HUES64 (cell line): ENCODE results near the gene CIAO2A.
"Not testable (repeated sequence)": the region's sequence is repeated elsewhere in the genome, so short reads cannot be mapped to it uniquely, and the experiment has no call there.

Source experiments
- H3K27ac ChIP-seq: 2 replicates; pipeline ENCODE4 v1.7.0; 2013; ENCODE audit warnings: low read depth, low read length, inconsistent platforms
- H3K27me3 ChIP-seq: 2 replicates; pipeline ENCODE4 v1.6.1; 2013; ENCODE audit warnings: mild to moderate bottlenecking, low read length; ENCODE audit not compliant: insufficient read depth
- H3K36me3 ChIP-seq: 2 replicates; pipeline ENCODE4 v1.6.1; 2013; ENCODE audit warnings: mild to moderate bottlenecking, low read length; ENCODE audit not compliant: insufficient read depth
- H3K4me1 ChIP-seq: 2 replicates; pipeline ENCODE4 v1.6.1; 2013; ENCODE audit warnings: mild to moderate bottlenecking, low read length, moderate library complexity; ENCODE audit not compliant: insufficient read depth
- H3K4me3 ChIP-seq: 2 replicates; pipeline ENCODE4 v1.5.1; 2013; ENCODE audit warnings: mild to moderate bottlenecking, low read length, moderate library complexity
- H3K9ac ChIP-seq: 2 replicates; pipeline ENCODE4 v1.6.1; 2013; ENCODE audit warnings: mild to moderate bottlenecking, low read depth, low read length
- H3K9me3 ChIP-seq: 2 replicates; pipeline ENCODE4 v1.6.1; 2013; ENCODE audit warnings: low read depth, low read length; ENCODE audit not compliant: insufficient read depth
- WGBS: fragments of 150-250, 120-280 bp; methylation state at CpG from one replicate; pipeline ENCODE4 v1.1.7; 2013; ENCODE audit warnings: missing lambda C conversion rate; 5-methylcytosine and 5-hydroxymethylcytosine counted together

The CIAO2A gene

DNA sequence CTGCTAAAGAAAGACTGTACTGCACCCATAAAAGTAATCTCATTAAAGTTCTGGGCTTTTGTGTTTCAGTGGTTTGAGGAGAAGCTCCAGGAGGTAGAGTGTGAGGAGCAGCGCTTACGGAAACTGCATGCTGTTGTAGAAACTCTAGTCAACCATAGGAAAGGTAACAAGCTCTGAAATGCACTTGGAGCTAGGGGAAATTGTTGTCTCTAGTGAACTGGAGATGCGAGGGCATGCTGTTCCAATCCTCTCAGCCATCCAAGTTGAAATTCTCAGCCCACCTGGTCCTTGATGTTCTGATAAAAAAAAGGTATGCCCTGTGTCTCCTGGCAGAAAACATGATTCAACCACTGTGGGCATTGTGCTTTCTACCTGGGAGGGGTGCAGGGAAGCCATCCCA is 36.5 kb upstream of the CIAO2A start:
- 98% methylated on average over 3 of the region's 3 CpGs for WGBS
- Histone ChIP-seq H3K4me3 (no peak overlapping the region), H3K9ac (no peak overlapping the region), H3K27me3 (no peaks in the 10 kb centered on the region), H3K36me3 (peaks cover 82% of the 10 kb centered on the region), H3K27ac (no peak overlapping the region), H3K9me3 (no peaks in the 10 kb centered on the region), H3K4me1 (no peaks in the 10 kb centered on the region)

DNA sequence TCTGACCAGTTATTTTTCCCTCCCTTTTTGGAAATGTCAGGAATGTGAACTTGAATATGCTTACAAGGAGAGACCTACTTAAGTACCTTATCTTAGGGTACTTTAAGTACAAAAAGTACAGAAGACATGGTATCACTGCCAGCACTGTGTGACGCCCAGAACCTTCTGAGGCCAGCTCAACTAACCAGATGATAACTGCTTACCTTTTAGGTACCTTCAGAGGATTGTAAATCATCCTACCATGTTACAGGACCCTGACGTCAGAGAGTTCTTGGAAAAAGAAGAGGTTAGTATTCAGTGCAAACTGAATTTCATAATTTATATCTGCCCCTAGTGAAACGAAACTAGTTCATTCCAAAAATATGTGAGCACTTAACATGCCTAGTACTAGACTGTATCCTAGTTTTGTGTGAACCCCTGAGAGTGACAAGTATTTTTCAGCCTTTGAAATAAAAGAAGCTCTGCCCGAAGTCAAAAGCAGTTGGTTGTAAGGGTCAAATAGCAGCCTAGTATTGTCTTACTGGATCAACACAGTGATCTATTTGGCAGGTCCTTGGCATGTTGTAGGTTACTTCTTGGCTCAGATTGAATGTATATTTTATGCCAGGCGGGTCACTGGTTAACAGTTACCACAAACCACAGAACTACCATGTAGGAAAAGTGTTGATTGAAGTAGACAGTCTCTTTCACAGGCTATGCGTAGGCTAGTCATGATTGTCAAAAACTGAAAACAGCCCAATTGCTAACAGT is 34.1 kb upstream of the CIAO2A start:
- no peak overlapping the region for H3K27ac ChIP-seq
- 94% methylated on average over 5 of the region's 6 CpGs for WGBS
- H3K4me1 ChIP-seq = no peaks in the 10 kb centered on the region
- no peaks in the 10 kb centered on the region for H3K27me3 ChIP-seq
- H3K36me3 ChIP-seq = peaks cover 84% of the 10 kb centered on the region
- no peaks in the 10 kb centered on the region for H3K9me3 ChIP-seq
- no peak overlapping the region for H3K9ac ChIP-seq
- H3K4me3 ChIP-seq = no peak overlapping the region

DNA sequence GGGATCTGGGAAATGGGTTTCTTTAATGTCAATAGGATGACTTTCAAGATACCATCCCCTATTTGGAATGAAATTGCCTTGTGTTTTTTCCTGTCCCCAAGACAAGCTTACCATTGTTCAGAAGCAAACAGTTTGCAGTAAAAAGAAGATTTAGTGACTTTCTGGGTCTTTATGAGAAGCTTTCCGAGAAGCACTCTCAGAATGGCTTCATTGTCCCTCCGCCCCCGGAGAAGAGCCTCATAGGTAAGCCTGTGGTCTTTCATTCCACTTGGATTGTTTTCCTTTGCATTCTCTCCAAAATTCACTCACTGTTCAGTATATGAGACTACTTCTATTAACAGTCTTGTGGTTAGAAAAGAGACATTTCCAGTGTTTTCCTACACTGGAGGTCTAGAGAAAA is 32.3 kb upstream of the CIAO2A start:
- H3K4me1 ChIP-seq = no peaks in the 10 kb centered on the region

DNA sequence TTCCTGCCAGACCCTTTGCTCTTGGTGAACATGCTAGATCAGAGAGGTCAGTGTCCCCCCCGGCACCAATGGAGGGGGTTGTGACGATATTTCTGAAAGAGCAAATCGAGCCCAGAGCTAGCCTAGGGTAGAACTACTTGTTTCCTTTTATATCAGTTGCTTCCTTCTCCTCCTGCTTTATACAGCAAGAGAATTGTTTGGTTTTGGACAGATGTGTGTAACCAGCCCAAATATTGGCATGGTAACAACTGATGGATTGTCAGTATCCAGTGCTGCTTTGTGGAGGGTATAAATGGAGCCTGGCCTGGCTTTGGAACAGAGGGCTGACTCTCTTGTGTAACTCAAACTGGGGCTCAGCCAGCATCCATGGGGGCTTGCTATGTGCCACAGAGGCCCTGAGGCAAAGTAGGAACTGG is 29.3 kb upstream of the CIAO2A start:
- Histone ChIP-seq H3K9ac (no peak overlapping the region), H3K9me3 (no peaks in the 10 kb centered on the region), H3K4me3 (no peak overlapping the region), H3K27ac (no peak overlapping the region), H3K36me3 (peaks cover 75% of the 10 kb centered on the region), H3K27me3 (no peaks in the 10 kb centered on the region), H3K4me1 (no peaks in the 10 kb centered on the region)
- 92% methylated on average over 3 of the region's 3 CpGs for WGBS

More for the DNA sequence above, 32.3 kb upstream of the CIAO2A start:
- no peaks in the 10 kb centered on the region for H3K27me3 ChIP-seq
- no peak overlapping the region for H3K9ac ChIP-seq
- no peak overlapping the region for H3K4me3 ChIP-seq
- H3K27ac ChIP-seq = no peak overlapping the region
- peaks cover 79% of the 10 kb centered on the region for H3K36me3 ChIP-seq
- WGBS = 65% methylated on average over 3 of the region's 3 CpGs
- no peaks in the 10 kb centered on the region for H3K9me3 ChIP-seq

DNA sequence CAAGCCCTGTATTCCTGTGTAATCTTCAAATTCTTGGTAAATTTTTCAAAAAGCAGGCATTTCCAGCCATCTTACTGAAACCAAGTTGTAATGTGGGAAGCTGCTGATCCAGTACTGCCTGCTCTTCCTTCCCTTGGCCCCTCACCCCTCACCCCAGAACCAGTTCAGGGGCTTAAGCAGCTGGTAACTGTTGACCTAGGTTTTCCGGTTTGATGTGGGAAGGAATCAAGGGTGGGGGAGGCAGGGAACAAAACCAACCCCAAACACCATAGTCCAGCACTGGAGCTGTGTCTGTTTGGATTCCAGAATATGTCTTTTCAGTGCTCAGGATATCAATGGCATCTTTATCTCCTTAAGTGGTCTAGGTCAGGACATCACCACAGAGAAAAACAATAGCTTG is 28.8 kb upstream of the CIAO2A start:
- Histone ChIP-seq H3K36me3 (peaks cover 73% of the 10 kb centered on the region), H3K27me3 (no peaks in the 10 kb centered on the region), H3K4me1 (no peaks in the 10 kb centered on the region), H3K4me3 (no peak overlapping the region), H3K9me3 (no peaks in the 10 kb centered on the region), H3K9ac (no peak overlapping the region), H3K27ac (no peak overlapping the region)
- WGBS = no CpG with 5 or more reads among the region's 1 CpG

DNA sequence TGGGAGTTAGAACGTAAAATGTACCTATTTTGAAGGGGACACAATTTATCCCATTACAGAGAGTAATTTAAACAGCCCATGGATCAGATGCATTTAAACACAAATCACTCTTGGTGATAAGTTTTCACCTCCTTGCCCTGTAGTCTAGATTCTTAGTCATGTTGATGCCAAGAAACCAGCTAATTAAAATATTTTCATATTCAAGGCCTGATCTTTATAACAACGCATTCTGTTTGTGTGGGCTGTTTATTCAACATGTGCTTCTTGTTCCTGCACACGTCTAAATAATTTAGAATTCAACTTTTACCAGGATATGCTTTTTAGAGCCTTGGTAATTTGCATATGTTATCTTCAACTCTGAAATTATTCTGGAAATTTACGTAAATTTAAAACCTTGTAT is 28.0 kb upstream of the CIAO2A start:
- no peaks in the 10 kb centered on the region for H3K4me1 ChIP-seq
- no peak overlapping the region for H3K4me3 ChIP-seq
- H3K9ac ChIP-seq = no peak overlapping the region
- H3K36me3 ChIP-seq = peaks cover 70% of the 10 kb centered on the region
- H3K9me3 ChIP-seq = no peaks in the 10 kb centered on the region
- H3K27ac ChIP-seq = no peak overlapping the region
- WGBS = 100% methylated on average over 4 of the region's 4 CpGs
- H3K27me3 ChIP-seq = no peaks in the 10 kb centered on the region

DNA sequence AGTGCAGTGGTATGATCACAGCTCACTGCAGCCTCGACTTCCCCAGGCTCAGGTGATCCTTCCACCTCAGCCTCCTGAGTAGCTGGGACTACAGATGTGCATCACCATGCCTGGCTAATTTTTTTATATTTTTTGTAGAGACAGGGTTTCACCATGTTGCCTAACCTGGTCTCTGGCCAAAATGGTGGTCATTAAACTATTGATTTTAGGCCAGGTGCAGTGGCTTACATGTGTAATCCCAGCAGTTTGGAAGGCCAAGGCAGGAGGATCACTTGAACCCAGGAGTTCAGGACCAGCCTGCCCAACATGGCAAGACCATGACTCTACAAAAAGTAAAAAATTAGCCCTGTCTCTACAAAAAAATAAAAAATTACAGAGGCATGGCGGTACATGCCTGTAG is 26.7 kb upstream of the CIAO2A start:
- H3K9ac ChIP-seq, H3K27ac ChIP-seq, H3K4me3 ChIP-seq, H3K4me1 ChIP-seq, H3K9me3 ChIP-seq, H3K27me3 ChIP-seq: not testable (repeated sequence)
- H3K36me3 ChIP-seq = peaks cover 74% of the 10 kb centered on the region
- 94% methylated on average over 2 of the region's 2 CpGs for WGBS

DNA sequence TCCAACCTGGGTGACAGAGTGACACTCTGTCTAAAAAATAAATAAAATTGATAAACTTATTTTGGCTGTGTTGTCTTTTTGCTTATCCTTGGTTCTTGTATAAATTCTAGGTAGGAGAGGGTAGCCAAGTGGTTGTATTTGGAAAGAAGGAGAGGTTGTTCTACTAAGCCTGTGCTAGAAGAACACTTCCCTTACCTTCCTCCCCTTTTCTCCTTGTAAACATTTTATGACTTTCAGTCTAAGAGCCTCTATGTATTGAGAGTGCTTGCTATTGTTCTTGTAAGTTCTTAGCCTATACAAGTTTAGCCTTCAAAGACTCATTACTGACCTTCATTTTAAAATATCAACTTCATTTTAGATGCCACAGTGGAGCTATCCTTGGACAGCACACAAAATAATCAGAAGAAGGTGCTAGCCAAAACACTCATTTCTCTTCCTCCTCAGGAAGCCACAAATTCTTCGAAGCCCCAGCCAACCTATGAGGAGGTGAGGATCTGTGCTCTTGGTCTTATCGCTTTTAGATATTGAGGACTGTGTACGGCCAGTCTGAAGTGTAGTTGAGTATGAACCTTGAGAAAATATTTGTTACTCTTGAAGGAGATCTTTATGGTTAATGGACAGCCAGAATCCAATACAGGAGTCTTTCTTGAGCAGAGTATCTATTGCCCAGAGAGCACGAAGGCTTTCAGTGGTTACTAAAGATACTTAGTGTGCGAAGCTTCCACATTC is 24.3 kb upstream of the CIAO2A start:
- Histone ChIP-seq H3K4me3 (no peak overlapping the region), H3K4me1 (no peaks in the 10 kb centered on the region), H3K9me3 (no peaks in the 10 kb centered on the region), H3K36me3 (peaks cover 81% of the 10 kb centered on the region), H3K9ac (no peak overlapping the region), H3K27me3 (no peaks in the 10 kb centered on the region), H3K27ac (no peak overlapping the region)
- 97% methylated on average over 5 of the region's 5 CpGs for WGBS

DNA sequence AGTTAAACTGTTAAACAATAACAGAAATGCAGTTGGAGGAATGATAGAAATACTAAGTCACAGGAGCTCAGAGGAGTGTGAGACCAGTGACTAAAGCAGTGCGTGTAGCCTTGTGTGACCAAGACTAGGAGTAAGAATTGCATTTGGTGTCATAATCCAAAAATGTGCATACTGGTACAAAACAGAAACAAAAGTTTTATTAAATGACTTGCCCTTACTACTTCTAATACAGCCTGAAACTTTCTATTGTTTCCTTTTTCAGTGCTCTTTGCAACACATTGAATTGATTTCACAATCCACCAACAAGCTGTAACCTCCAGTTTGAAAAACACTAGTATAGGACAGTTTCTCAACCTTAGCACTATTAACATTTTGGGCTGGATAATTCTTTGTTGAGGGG is 19.3 kb upstream of the CIAO2A start:
- Histone ChIP-seq H3K4me1 (peaks cover 7% of the 10 kb centered on the region; the same call in 1 of the 2 replicates), H3K9me3 (no peaks in the 10 kb centered on the region), H3K36me3 (peaks cover 47% of the 10 kb centered on the region), H3K27me3 (no peaks in the 10 kb centered on the region), H3K4me3 (no peak overlapping the region), H3K9ac (no peak overlapping the region), H3K27ac (no peak overlapping the region)
- 90% methylated on average over 1 of the region's 1 CpG for WGBS

DNA sequence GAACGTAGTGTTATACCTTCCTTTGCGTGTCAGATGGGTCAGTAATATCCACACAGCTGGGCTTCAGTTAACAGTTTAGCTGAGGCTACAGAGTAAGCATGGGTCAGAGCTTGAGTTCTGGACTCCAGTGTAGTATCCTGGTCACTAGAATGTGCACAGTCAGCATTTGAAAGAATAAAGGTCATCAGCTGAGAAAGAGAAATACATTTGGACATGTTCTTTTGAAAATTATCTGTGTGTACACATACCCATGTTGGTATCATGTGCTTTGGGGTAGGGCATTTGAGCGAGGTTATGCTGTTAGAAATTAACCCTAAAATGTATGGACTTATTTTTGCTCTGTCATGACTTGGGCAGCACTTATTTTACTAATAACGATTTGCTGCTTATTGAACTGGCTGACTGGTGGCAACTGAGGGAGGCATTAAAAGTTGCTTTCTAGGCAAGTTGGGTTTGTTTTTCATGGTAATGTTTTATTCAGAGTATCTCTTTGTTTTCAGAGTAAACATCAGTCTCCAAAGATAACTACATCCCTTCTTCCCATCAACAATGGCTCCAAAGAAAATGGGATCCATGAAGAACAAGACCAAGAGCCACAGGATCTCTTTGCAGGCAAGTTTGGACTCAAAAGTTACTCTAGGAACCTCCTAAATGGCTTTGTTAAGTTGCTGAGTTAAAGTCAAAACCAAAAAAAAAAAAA is 18.6 kb upstream of the CIAO2A start:
- no peaks in the 10 kb centered on the region for H3K9me3 ChIP-seq
- H3K36me3 ChIP-seq = peaks cover 44% of the 10 kb centered on the region
- H3K9ac ChIP-seq = no peak overlapping the region
- no peak overlapping the region for H3K27ac ChIP-seq
- H3K4me1 ChIP-seq = peaks cover 7% of the 10 kb centered on the region; the same call in 1 of the 2 replicates
- WGBS = 91% methylated on average over 4 of the region's 4 CpGs
- no peak overlapping the region for H3K4me3 ChIP-seq
- H3K27me3 ChIP-seq = no peaks in the 10 kb centered on the region

DNA sequence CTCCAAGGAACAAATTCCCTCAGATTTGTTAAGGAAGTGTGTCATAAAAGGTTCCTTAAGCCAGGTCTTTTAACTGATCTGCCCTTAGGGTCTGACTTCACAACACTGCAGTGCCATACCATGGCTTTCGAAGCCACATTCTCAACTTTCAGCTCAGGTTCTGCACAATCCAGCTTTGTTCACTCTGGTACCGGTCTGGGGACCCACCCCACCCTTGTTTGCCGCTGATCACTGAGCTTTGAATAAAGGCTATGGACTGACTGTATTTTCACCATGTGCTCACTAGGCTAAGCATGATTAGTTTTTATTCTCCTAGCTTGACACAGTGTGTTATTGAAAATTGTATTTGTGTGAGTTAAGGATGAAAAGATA is 18.0 kb upstream of the CIAO2A start:
- Histone ChIP-seq H3K36me3 (peaks cover 40% of the 10 kb centered on the region), H3K4me1 (peaks cover 7% of the 10 kb centered on the region; the same call in 1 of the 2 replicates), H3K9ac (no peak overlapping the region), H3K4me3 (no peak overlapping the region), H3K9me3 (no peaks in the 10 kb centered on the region), H3K27me3 (no peaks in the 10 kb centered on the region), H3K27ac (no peak overlapping the region)
- 89% methylated on average over 3 of the region's 3 CpGs for WGBS
